ENCODE measurements around the gene NPAS3. TPM values are rescaled to one million over a fixed set of nuclear protein-coding genes. Genes with fewer than 3 reads are reported as not detected.

NPAS3 gene
- total RNA-seq, 2 experiments from 2014 or later: not detected

- TF ChIP-seq EZH2phosphoT487 (IDR thresholded peaks at IDR 0.05; ENCODE audit: borderline replicate concordance, low read depth, low read length): no peak
- TF ChIP-seq, protein P1, sequence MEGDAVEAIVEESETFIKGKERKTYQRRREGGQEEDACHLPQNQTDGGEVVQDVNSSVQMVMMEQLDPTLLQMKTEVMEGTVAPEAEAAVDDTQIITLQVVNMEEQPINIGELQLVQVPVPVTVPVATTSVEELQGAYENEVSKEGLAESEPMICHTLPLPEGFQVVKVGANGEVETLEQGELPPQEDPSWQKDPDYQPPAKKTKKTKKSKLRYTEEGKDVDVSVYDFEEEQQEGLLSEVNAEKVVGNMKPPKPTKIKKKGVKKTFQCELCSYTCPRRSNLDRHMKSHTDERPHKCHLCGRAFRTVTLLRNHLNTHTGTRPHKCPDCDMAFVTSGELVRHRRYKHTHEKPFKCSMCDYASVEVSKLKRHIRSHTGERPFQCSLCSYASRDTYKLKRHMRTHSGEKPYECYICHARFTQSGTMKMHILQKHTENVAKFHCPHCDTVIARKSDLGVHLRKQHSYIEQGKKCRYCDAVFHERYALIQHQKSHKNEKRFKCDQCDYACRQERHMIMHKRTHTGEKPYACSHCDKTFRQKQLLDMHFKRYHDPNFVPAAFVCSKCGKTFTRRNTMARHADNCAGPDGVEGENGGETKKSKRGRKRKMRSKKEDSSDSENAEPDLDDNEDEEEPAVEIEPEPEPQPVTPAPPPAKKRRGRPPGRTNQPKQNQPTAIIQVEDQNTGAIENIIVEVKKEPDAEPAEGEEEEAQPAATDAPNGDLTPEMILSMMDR (conservative IDR thresholded peaks at IDR 0.05; ENCODE audit: low read length): no peak
- Histone ChIP-seq H3K27ac (ENCODE audit: low read depth, low read length, poor library complexity, severe bottlenecking) (no peak overlapping the region), H3K9me2 (ENCODE audit: insufficient read depth, low read length) (no peaks in the 10 kb centered on the region), H3K4me3 (ENCODE audit: low read depth, low read length, poor library complexity, severe bottlenecking) (no peak overlapping the region), H3K4me2 (ENCODE audit: low read length) (no peak overlapping the region), H2AFZ (ENCODE audit: low read length) (no peak overlapping the region), H3K79me2 (ENCODE audit: insufficient read depth, low read depth, low read length) (no peaks in the 10 kb centered on the region), H3K4me1 (ENCODE audit: insufficient read depth, low read length, poor library complexity, severe bottlenecking) (no peaks in the 10 kb centered on the region), H3K9me3 (ENCODE audit: low read length) (no peaks in the 10 kb centered on the region), H3K36me3 (ENCODE audit: insufficient read depth, low read length) (no peaks in the 10 kb centered on the region), H4K20me1 (ENCODE audit: insufficient read depth, low read length) (no peaks in the 10 kb centered on the region)
- CTCF ChIA-PET (ENCODE audit: unreplicated experiment): no interaction called here
- no TSS peak for BruUV-seq (replicated peaks)
- POLR2A ChIA-PET: no interaction called here
- no peak for DNase-seq (ENCODE audit: low spot score)
- intact Hi-C loops (cut with micrococcal nuclease; ENCODE audit: unreplicated experiment): loop anchor here (10.0 kb wide), 1 partner anchor 325 kb away; no protein-coding TSS in a partner anchor
Measured at GRCh38 chr14:33799705-33800570, 861.3 kb downstream of the NPAS3 start.

DNA sequence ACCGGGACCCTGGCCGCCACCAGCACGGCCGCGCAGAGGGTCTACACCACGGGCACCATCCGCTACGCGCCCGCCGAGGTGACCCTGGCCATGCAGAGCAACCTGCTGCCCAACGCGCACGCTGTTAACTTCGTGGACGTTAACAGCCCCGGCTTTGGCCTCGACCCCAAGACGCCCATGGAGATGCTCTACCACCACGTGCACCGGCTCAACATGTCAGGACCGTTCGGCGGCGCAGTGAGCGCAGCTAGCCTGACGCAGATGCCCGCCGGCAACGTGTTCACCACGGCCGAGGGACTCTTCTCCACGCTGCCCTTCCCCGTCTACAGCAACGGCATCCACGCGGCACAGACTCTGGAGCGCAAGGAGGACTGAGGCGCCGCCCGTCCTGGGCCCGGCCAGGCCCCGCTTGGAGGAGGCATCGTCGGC, 862.1 kb downstream of the NPAS3 start:
- H3K4me1 ChIP-seq (ENCODE audit: insufficient read depth, low read length, poor library complexity, severe bottlenecking): no peaks in the 10 kb centered on the region
- no peak overlapping the region for H3K4me2 ChIP-seq (ENCODE audit: low read length)
- no peaks in the 10 kb centered on the region for H3K79me2 ChIP-seq (ENCODE audit: insufficient read depth, low read depth, low read length)
- H3K9me2 ChIP-seq (ENCODE audit: insufficient read depth, low read length): no peaks in the 10 kb centered on the region
- TF ChIP-seq, protein P1 (conservative IDR thresholded peaks at IDR 0.05; ENCODE audit: low read length): no peak
- TF ChIP-seq EZH2phosphoT487 (IDR thresholded peaks at IDR 0.05; ENCODE audit: borderline replicate concordance, low read depth, low read length): no peak
- ChIA-PET CTCF (ENCODE audit: unreplicated experiment) (no interaction called here), POLR2A (no interaction called here)
- H3K4me3 ChIP-seq (ENCODE audit: low read depth, low read length, poor library complexity, severe bottlenecking): no peak overlapping the region
- H4K20me1 ChIP-seq (ENCODE audit: insufficient read depth, low read length): no peaks in the 10 kb centered on the region
- H3K27ac ChIP-seq (ENCODE audit: low read depth, low read length, poor library complexity, severe bottlenecking): no peak overlapping the region
- no peak overlapping the region for H2AFZ ChIP-seq (ENCODE audit: low read length)
- no peaks in the 10 kb centered on the region for H3K9me3 ChIP-seq (ENCODE audit: low read length)
- no TSS peak for BruUV-seq (replicated peaks)
- DNase-seq (ENCODE audit: low spot score): no peak
- no peaks in the 10 kb centered on the region for H3K36me3 ChIP-seq (ENCODE audit: insufficient read depth, low read length)
- intact Hi-C loops (cut with micrococcal nuclease; ENCODE audit: unreplicated experiment): no loop called here

- Histone ChIP-seq H3K4me2 (ENCODE audit: low read length) (no peak overlapping the region), H3K4me3 (ENCODE audit: low read depth, low read length, poor library complexity, severe bottlenecking) (no peak overlapping the region), H3K9me3 (ENCODE audit: low read length) (no peaks in the 10 kb centered on the region), H3K79me2 (ENCODE audit: insufficient read depth, low read depth, low read length) (no peaks in the 10 kb centered on the region), H3K9me2 (ENCODE audit: insufficient read depth, low read length) (no peaks in the 10 kb centered on the region), H3K36me3 (ENCODE audit: insufficient read depth, low read length) (no peaks in the 10 kb centered on the region), H3K27ac (ENCODE audit: low read depth, low read length, poor library complexity, severe bottlenecking) (no peak overlapping the region), H4K20me1 (ENCODE audit: insufficient read depth, low read length) (no peaks in the 10 kb centered on the region), H3K4me1 (ENCODE audit: insufficient read depth, low read length, poor library complexity, severe bottlenecking) (no peaks in the 10 kb centered on the region), H2AFZ (ENCODE audit: low read length) (no peak overlapping the region)
- TF ChIP-seq, protein P1 (conservative IDR thresholded peaks at IDR 0.05; ENCODE audit: low read length): no peak
- TF ChIP-seq EZH2phosphoT487 (IDR thresholded peaks at IDR 0.05; ENCODE audit: borderline replicate concordance, low read depth, low read length): no peak
- intact Hi-C loops (cut with micrococcal nuclease; ENCODE audit: unreplicated experiment): no loop called here
- BruUV-seq (replicated peaks): no TSS peak
- ChIA-PET CTCF (ENCODE audit: unreplicated experiment) (no interaction called here), POLR2A (interaction anchor here (0.6 to 1.0 kb wide), 3 partner anchors 10 to 1182 kb away, joined by 3 to 7 read pairs (median 4); no protein-coding TSS in a partner anchor)
- DNase-seq (ENCODE audit: low spot score): no peak
Measured at GRCh38 chr14:33802737-33803136, 864.1 kb downstream of the NPAS3 start.
